HepG2 (cell line): Measurements from ENCODE around the gene KPNA3. TPM values are rescaled to one million over a fixed set of nuclear protein-coding genes. Genes with fewer than 3 reads are reported as not detected.

Experiments used
- KLF9 ChIP-seq: IDR thresholded peaks from 2 replicates; pipeline ENCODE4 v1.6.1; 2016; ENCODE audit warnings: low read depth
- RFX5 ChIP-seq: IDR thresholded peaks from 2 replicates; pipeline ENCODE4 v1.6.1; 2011; ENCODE audit warnings: low read depth, low read length, improper control_type of control experiment
- SRY ChIP-seq: sonication (generic); formaldehyde crosslinking; IDR thresholded peaks from 2 replicates; pipeline ENCODE4 v1.8.0; 2022; ENCODE audit warnings: mild to moderate bottlenecking, missing genetic modification reagents
- ZSCAN12 ChIP-seq: sonication (generic); formaldehyde crosslinking; IDR thresholded peaks from 2 replicates; pipeline ENCODE4 v1.9.0; 2021; ENCODE audit warnings: mild to moderate bottlenecking, missing genetic modification reagents
- polyA plus RNA-seq, 8 experiments: library from polyadenylated mRNA; depleted of rRNA in 3 of 8; stranded (reverse) in 7 of 8; unstranded in 1 of 8; fragments of >200 nt; fragmentation: Illumina TruSeq in 4 of 8; extraction: Trizol in 4 of 8; gene quantifications; 2 replicates each; pipeline versions ENCODE4 v1.2.1 to v1.2.3, GENCODE V29; 2011 to 2016; ENCODE audit warnings: low read depth in 4 of 8, missing spikeins in 1 of 8, mixed read lengths in 1 of 8; ENCODE audit not compliant: insufficient read depth in 1 of 8
- total RNA-seq, 5 experiments: library from RNA; depleted of rRNA; stranded (reverse); fragments of >200 nt; fragmentation: Illumina TruSeq; extraction: Trizol; gene quantifications; 2 replicates each; pipeline ENCODE4 v1.2.3, GENCODE V29; 2016; ENCODE audit warnings: low read depth in 1 of 5
- TF ChIP-seq, protein P1 (sequence below): IDR thresholded peaks from 2 replicates; pipeline ENCODE4 v1.6.1; 2016; ENCODE audit warnings: mild to moderate bottlenecking
- TF ChIP-seq, protein P2 (sequence below): IDR thresholded peaks from 2 replicates; pipeline ENCODE4 v1.6.1; 2016; ENCODE audit warnings: missing compliant biosample characterization, missing genetic modification reagents, borderline replicate concordance
- TF ChIP-seq, protein P3 (sequence below): IDR thresholded peaks from 2 replicates; pipeline ENCODE4 v1.6.1; 2012; ENCODE audit warnings: inconsistent platforms
- TF ChIP-seq, protein P4 (sequence below): sonication (generic); formaldehyde crosslinking; IDR thresholded peaks from 2 replicates; pipeline ENCODE4 v1.4.0; 2020; ENCODE audit warnings: mild to moderate bottlenecking, low read depth, missing genetic modification reagents
- TF ChIP-seq, protein P5 (sequence below): IDR thresholded peaks from 2 replicates; pipeline ENCODE4 v1.6.1; 2016; ENCODE audit warnings: low read depth, control low read depth
- TF ChIP-seq, protein P6 (sequence below): sonication (generic); formaldehyde crosslinking; IDR thresholded peaks from 2 replicates; pipeline ENCODE4 v1.9.0; 2022; ENCODE audit warnings: low read depth, missing genetic modification reagents
- TF ChIP-seq, protein P7 (sequence below): sonication (generic); formaldehyde crosslinking; IDR thresholded peaks from 2 replicates; pipeline ENCODE4 v1.4.0; 2020; ENCODE audit warnings: missing genetic modification reagents, borderline replicate concordance

The KPNA3 gene
- total and polyA plus RNA-seq, 2 of the 13 experiments (the other 11 are each of a cell fraction or from before 2014, with no cell fraction given) = 13.0 to 28.9 TPM

DNA sequence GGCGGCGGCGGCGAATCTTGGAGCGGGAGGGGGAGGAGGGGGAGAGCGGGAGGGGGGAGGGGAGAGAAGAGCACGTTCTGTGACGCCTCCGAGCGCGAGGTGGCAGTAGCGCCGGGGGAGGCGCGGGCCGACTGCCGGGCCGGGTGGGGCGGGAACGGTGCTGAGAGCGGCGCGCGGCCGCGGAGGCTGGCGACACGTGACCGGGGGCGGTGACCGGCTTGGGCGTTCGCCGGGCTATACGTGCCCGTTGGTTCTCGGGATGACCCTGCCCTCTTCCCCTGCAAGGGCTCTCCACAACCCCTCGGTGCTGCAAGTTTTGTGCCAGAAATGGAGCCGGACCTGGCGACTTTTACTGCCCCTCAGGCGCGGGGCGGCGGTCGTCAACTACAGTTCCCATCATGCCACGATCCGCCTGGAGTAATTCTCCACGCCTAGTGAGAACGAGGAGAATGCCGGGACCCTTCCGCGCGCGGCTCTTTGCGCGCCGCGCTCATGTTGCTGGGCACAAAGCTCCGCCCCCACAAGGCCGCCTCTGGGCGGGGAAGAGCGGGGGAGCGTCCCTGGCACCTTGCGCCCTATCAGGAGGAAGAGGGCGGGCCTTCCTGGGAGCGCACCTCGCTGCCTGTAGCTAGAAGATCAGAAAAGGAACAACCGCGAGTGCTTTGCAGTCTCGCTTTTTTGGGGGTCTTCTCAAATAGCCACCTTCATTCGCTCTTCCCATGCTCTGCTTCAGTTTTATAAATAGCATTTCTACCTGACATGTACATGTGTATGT, at the start of gene KPNA3 (continued):
- TF ChIP-seq, protein P1, sequence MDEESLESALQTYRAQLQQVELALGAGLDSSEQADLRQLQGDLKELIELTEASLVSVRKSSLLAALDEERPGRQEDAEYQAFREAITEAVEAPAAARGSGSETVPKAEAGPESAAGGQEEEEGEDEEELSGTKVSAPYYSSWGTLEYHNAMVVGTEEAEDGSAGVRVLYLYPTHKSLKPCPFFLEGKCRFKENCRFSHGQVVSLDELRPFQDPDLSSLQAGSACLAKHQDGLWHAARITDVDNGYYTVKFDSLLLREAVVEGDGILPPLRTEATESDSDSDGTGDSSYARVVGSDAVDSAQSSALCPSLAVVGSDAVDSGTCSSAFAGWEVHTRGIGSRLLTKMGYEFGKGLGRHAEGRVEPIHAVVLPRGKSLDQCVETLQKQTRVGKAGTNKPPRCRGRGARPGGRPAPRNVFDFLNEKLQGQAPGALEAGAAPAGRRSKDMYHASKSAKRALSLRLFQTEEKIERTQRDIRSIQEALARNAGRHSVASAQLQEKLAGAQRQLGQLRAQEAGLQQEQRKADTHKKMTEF (CRISPR knock-in tag) = peak; percentile 87
- TF ChIP-seq SRY (CRISPR knock-in tag) (peak; percentile 51; the same call in 1 of the 2 replicates), RFX5 (no peak), KLF9 (CRISPR knock-in tag) (0 out of 2 replicates have a peak, but pooled peaks have one; percentile 63), ZSCAN12 (CRISPR knock-in tag) (0 out of 2 replicates have a peak, but pooled peaks have one; percentile 47)
- TF ChIP-seq, protein P2, sequence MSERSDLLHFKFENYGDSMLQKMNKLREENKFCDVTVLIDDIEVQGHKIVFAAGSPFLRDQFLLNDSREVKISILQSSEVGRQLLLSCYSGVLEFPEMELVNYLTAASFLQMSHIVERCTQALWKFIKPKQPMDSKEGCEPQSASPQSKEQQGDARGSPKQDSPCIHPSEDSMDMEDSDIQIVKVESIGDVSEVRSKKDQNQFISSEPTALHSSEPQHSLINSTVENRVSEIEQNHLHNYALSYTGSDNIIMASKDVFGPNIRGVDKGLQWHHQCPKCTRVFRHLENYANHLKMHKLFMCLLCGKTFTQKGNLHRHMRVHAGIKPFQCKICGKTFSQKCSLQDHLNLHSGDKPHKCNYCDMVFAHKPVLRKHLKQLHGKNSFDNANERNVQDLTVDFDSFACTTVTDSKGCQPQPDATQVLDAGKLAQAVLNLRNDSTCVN = peak; percentile 52; the same call in 1 of the 2 replicates
- TF ChIP-seq, protein P3, sequence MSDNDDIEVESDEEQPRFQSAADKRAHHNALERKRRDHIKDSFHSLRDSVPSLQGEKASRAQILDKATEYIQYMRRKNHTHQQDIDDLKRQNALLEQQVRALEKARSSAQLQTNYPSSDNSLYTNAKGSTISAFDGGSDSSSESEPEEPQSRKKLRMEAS = peak; percentile 84
- TF ChIP-seq, protein P4, sequence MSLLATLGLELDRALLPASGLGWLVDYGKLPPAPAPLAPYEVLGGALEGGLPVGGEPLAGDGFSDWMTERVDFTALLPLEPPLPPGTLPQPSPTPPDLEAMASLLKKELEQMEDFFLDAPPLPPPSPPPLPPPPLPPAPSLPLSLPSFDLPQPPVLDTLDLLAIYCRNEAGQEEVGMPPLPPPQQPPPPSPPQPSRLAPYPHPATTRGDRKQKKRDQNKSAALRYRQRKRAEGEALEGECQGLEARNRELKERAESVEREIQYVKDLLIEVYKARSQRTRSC (CRISPR knock-in tag) = 0 out of 2 replicates have a peak, but pooled peaks have one; percentile 18
- TF ChIP-seq, protein P5, sequence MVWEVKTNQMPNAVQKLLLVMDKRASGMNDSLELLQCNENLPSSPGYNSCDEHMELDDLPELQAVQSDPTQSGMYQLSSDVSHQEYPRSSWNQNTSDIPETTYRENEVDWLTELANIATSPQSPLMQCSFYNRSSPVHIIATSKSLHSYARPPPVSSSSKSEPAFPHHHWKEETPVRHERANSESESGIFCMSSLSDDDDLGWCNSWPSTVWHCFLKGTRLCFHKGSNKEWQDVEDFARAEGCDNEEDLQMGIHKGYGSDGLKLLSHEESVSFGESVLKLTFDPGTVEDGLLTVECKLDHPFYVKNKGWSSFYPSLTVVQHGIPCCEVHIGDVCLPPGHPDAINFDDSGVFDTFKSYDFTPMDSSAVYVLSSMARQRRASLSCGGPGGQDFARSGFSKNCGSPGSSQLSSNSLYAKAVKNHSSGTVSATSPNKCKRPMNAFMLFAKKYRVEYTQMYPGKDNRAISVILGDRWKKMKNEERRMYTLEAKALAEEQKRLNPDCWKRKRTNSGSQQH (CRISPR knock-in tag) = no peak
- TF ChIP-seq, protein P6, sequence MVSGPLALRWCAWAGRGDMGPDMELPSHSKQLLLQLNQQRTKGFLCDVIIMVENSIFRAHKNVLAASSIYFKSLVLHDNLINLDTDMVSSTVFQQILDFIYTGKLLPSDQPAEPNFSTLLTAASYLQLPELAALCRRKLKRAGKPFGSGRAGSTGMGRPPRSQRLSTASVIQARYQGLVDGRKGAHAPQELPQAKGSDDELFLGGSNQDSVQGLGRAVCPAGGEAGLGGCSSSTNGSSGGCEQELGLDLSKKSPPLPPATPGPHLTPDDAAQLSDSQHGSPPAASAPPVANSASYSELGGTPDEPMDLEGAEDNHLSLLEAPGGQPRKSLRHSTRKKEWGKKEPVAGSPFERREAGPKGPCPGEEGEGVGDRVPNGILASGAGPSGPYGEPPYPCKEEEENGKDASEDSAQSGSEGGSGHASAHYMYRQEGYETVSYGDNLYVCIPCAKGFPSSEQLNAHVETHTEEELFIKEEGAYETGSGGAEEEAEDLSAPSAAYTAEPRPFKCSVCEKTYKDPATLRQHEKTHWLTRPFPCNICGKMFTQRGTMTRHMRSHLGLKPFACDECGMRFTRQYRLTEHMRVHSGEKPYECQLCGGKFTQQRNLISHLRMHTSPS (CRISPR knock-in tag) = peak; percentile 80
- TF ChIP-seq, protein P7, sequence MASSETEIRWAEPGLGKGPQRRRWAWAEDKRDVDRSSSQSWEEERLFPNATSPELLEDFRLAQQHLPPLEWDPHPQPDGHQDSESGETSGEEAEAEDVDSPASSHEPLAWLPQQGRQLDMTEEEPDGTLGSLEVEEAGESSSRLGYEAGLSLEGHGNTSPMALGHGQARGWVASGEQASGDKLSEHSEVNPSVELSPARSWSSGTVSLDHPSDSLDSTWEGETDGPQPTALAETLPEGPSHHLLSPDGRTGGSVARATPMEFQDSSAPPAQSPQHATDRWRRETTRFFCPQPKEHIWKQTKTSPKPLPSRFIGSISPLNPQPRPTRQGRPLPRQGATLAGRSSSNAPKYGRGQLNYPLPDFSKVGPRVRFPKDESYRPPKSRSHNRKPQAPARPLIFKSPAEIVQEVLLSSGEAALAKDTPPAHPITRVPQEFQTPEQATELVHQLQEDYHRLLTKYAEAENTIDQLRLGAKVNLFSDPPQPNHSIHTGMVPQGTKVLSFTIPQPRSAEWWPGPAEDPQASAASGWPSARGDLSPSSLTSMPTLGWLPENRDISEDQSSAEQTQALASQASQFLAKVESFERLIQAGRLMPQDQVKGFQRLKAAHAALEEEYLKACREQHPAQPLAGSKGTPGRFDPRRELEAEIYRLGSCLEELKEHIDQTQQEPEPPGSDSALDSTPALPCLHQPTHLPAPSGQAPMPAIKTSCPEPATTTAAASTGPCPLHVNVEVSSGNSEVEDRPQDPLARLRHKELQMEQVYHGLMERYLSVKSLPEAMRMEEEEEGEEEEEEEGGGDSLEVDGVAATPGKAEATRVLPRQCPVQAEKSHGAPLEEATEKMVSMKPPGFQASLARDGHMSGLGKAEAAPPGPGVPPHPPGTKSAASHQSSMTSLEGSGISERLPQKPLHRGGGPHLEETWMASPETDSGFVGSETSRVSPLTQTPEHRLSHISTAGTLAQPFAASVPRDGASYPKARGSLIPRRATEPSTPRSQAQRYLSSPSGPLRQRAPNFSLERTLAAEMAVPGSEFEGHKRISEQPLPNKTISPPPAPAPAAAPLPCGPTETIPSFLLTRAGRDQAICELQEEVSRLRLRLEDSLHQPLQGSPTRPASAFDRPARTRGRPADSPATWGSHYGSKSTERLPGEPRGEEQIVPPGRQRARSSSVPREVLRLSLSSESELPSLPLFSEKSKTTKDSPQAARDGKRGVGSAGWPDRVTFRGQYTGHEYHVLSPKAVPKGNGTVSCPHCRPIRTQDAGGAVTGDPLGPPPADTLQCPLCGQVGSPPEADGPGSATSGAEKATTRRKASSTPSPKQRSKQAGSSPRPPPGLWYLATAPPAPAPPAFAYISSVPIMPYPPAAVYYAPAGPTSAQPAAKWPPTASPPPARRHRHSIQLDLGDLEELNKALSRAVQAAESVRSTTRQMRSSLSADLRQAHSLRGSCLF (CRISPR knock-in tag) = no peak
